SK-MEL-5 (cell line): ENCODE measurements around the gene ZSCAN4. TPM values are rescaled to one million over a fixed set of nuclear protein-coding genes. Genes with fewer than 3 reads are reported as not detected.

ENCODE experiments used
- total RNA-seq: library from RNA; depleted of rRNA; stranded (reverse); fragments of >200 nt; shearing (Covaris generic); gene quantifications from 2 replicates; pipeline ENCODE4 v1.2.3, GENCODE V29; 2014; rRNA removed

ZSCAN4 gene
- total RNA-seq, 1 experiment from 2014 or later = not detected

Other genes with a start within 250 kb of the ZSCAN4 start
- gene ZNF749, start 233.6 kb upstream of the ZSCAN4 start, total RNA-seq = 9.8 and 9.9 TPM in 2 replicates
- 0.05 and 0.08 TPM in 2 replicates for gene VN1R1, start 211.8 kb upstream of the ZSCAN4 start, total RNA-seq
- gene ZNF772, start 191.4 kb upstream of the ZSCAN4 start, total RNA-seq = 6.6 and 6.8 TPM in 2 replicates
- 6.5 and 8.6 TPM in 2 replicates for gene ZNF419, start 181.2 kb upstream of the ZSCAN4 start, total RNA-seq
- gene ZNF773, start 169.0 kb upstream of the ZSCAN4 start, total RNA-seq = 6.6 and 10.0 TPM in 2 replicates
- 6.6 and 7.6 TPM in 2 replicates for gene ZNF549, start 141.6 kb upstream of the ZSCAN4 start, total RNA-seq
- gene ZNF550, start 109.1 kb upstream of the ZSCAN4 start, total RNA-seq = 6.1 and 7.1 TPM in 2 replicates
- gene ZNF416, start 90.0 kb upstream of the ZSCAN4 start, total RNA-seq = 4.5 and 4.6 TPM in 2 replicates
- 1.7 and 2.3 TPM in 2 replicates for gene ZIK1, start 84.8 kb upstream of the ZSCAN4 start, total RNA-seq
- 3.8 and 6.5 TPM in 2 replicates for gene ZNF530, start 69.0 kb upstream of the ZSCAN4 start, total RNA-seq
- 15.4 and 16.3 TPM in 2 replicates for gene ZNF134, start 54.7 kb upstream of the ZSCAN4 start, total RNA-seq
- gene ZNF211, start 35.8 kb upstream of the ZSCAN4 start, total RNA-seq = 10.4 TPM in 2 replicates
- gene ZNF551, start 13.0 kb downstream of the ZSCAN4 start, total RNA-seq = 10.0 and 15.2 TPM in 2 replicates
- 0.03 TPM in 1 of 2 replicates, not detected in the other for gene ZNF154, start 40.3 kb downstream of the ZSCAN4 start, total RNA-seq
- 5.0 and 5.5 TPM in 2 replicates for gene ZNF671, start 58.7 kb downstream of the ZSCAN4 start, total RNA-seq
- gene ZNF776, start 77.9 kb downstream of the ZSCAN4 start, total RNA-seq = 5.5 and 6.6 TPM in 2 replicates
- gene ZNF586, start 100.7 kb downstream of the ZSCAN4 start, total RNA-seq = 9.4 and 10.0 TPM in 2 replicates
- 4.5 and 4.9 TPM in 2 replicates for gene ZNF552, start 146.0 kb downstream of the ZSCAN4 start, total RNA-seq
- gene ZNF587B, start 161.4 kb downstream of the ZSCAN4 start, total RNA-seq = 19.0 and 21.2 TPM in 2 replicates
- gene ZNF587, start 180.9 kb downstream of the ZSCAN4 start, total RNA-seq = 10.2 and 13.2 TPM in 2 replicates
- 0.48 and 1.6 TPM in 2 replicates for gene ZNF814, start 220.1 kb downstream of the ZSCAN4 start, total RNA-seq
- 7.7 and 8.1 TPM in 2 replicates for gene ZNF417, start 247.7 kb downstream of the ZSCAN4 start, total RNA-seq